ENCODE data around the gene ZBTB5.

The ZBTB5 gene

GRCh38 chr9:37436540-37436939 lies 28.7 kb downstream of the ZBTB5 start:
- no peak for DNase-seq (ENCODE audit: extremely low read depth, insufficient read length)
- H3K27me3 ChIP-seq (replicated peaks; ENCODE audit: control insufficient read depth, insufficient read depth, low read length): no peaks in the 10 kb centered on the region
- TF ChIP-seq, protein P1, sequence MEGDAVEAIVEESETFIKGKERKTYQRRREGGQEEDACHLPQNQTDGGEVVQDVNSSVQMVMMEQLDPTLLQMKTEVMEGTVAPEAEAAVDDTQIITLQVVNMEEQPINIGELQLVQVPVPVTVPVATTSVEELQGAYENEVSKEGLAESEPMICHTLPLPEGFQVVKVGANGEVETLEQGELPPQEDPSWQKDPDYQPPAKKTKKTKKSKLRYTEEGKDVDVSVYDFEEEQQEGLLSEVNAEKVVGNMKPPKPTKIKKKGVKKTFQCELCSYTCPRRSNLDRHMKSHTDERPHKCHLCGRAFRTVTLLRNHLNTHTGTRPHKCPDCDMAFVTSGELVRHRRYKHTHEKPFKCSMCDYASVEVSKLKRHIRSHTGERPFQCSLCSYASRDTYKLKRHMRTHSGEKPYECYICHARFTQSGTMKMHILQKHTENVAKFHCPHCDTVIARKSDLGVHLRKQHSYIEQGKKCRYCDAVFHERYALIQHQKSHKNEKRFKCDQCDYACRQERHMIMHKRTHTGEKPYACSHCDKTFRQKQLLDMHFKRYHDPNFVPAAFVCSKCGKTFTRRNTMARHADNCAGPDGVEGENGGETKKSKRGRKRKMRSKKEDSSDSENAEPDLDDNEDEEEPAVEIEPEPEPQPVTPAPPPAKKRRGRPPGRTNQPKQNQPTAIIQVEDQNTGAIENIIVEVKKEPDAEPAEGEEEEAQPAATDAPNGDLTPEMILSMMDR (IDR thresholded peaks at IDR 0.05; ENCODE audit: insufficient read depth, low read length, poor library complexity, severe bottlenecking): no peak
- peaks cover 41% of the 10 kb centered on the region for H3K36me3 ChIP-seq (ENCODE audit: control insufficient read depth, insufficient read depth, low read length)
- H3K4me3 ChIP-seq (replicated peaks; ENCODE audit: low read depth, low read length): no peak overlapping the region

- TF ChIP-seq, protein P1 (IDR thresholded peaks at IDR 0.05; ENCODE audit: insufficient read depth, low read length, poor library complexity, severe bottlenecking): no peak
- Histone ChIP-seq H3K4me3 (replicated peaks; ENCODE audit: low read depth, low read length) (no peak overlapping the region), H3K36me3 (ENCODE audit: control insufficient read depth, insufficient read depth, low read length) (peaks cover 42% of the 10 kb centered on the region), H3K27me3 (replicated peaks; ENCODE audit: control insufficient read depth, insufficient read depth, low read length) (no peaks in the 10 kb centered on the region)
- DNase-seq (ENCODE audit: extremely low read depth, insufficient read length): no peak
These were observed 31.3 kb downstream of the ZBTB5 start for GRCh38 chr9:37433867-37434371.

DNA sequence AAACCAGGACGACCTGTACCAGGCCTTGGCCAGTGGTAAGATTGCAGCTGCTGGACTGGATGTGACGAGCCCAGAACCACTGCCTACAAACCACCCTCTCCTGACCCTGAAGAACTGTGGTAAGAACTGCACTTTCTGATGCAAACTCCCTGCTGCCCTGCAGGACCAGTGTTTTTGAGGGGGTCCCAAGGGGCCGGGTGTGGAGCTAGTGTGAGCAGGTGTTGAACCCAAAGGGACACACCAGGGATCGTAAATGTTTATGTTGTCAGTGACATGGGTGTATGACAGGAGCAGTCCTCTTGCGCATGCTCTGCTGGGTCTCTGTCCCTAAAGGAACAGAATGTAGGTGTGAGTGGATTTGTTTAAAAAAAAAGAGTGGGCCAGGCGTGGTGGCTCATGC lies 33.2 kb downstream of the ZBTB5 start:
- H3K36me3 ChIP-seq (ENCODE audit: control insufficient read depth, insufficient read depth, low read length): peaks cover 48% of the 10 kb centered on the region
- DNase-seq (ENCODE audit: extremely low read depth, insufficient read length): no peak
- no peaks in the 10 kb centered on the region for H3K27me3 ChIP-seq (replicated peaks; ENCODE audit: control insufficient read depth, insufficient read depth, low read length)
- no peak overlapping the region for H3K4me3 ChIP-seq (replicated peaks; ENCODE audit: low read depth, low read length)
- TF ChIP-seq, protein P1 (IDR thresholded peaks at IDR 0.05; ENCODE audit: insufficient read depth, low read length, poor library complexity, severe bottlenecking): no peak

DNA sequence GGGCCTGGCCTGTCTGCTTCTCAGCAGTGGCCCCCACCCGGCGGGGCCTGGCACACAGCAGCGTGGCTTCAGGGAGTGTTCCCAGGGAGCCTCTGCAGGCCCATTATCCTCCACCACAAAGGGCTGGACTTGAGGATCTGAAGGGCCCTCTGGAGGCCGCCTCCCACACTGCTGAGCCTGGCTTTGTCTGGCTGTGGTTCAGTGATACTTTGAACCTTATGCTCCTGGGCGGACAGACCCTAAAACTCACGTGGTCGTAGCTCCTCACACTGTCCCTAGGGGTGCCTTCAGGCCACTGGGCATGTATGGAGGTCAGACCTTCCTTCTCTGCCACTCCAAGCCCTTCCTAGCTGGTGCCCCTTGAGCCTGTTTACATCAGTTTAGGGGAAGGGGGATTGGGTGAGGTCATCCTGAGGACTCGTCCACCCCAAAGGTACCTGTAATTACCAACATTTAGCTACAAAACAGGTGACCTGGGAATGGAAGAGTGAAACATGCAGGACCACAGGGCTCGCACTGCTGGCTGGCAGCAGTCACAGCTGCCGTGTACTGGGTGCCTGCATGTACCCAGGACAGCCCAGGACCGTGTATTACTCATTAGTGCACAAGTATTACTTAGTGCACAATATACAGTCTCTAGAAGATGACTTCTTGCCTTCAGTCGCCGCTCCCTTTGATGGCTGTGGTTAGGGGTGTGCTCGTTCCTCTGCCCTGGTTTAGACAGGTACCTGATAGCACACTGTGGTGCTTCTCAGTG lies 34.2 kb downstream of the ZBTB5 start:
- Histone ChIP-seq H3K4me3 (replicated peaks; ENCODE audit: low read depth, low read length) (no peak overlapping the region), H3K27me3 (replicated peaks; ENCODE audit: control insufficient read depth, insufficient read depth, low read length) (no peaks in the 10 kb centered on the region), H3K36me3 (ENCODE audit: control insufficient read depth, insufficient read depth, low read length) (peaks cover 47% of the 10 kb centered on the region)
- TF ChIP-seq, protein P1 (IDR thresholded peaks at IDR 0.05; ENCODE audit: insufficient read depth, low read length, poor library complexity, severe bottlenecking): peak; percentile 8
- no peak for DNase-seq (ENCODE audit: extremely low read depth, insufficient read length)

DNA sequence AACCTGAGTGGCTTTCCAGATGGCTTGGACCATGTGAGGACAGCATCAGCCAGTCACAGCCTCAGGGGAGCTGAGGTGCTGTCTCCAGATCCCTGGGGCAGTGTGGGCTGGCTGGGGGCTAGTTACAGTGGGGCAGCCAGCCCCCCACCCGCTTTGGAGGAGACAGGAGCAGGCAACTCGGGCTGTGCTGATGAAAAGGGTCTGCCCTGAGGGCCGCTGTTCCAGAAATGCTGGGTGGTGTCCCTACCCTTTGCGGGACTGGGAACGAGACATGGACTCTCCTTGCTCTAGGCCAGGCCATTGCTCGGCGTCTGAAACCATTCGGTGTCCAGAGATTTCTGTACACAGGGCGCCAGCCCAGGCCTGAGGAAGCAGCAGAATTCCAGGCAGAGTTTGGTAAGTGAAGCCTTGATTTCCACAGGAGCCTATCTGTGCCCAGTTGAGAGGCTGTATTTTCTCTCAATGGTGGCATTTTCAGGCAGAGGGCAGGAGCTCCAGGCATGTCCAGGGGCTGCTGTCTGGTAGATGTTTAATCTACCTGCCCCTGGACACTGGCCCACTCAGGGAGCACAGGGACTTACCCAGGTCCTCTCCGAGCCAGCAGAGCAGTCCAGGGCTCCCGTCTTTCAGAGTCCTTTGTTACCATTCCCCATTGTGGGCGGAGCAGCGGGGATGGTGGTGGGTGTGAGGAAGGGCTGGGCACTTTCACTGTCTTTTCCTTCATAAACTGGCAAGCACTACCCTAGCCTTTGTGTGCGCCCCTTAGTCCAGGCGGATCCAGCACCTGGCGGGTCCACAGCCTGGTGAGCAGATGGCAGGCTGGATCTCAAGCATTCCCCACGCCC lies 35.6 kb downstream of the ZBTB5 start:
- peaks cover 47% of the 10 kb centered on the region for H3K36me3 ChIP-seq (ENCODE audit: control insufficient read depth, insufficient read depth, low read length)
- H3K27me3 ChIP-seq (replicated peaks; ENCODE audit: control insufficient read depth, insufficient read depth, low read length): no peaks in the 10 kb centered on the region
- no peak overlapping the region for H3K4me3 ChIP-seq (replicated peaks; ENCODE audit: low read depth, low read length)
- no peak for DNase-seq (ENCODE audit: extremely low read depth, insufficient read length)
- TF ChIP-seq, protein P1 (IDR thresholded peaks at IDR 0.05; ENCODE audit: insufficient read depth, low read length, poor library complexity, severe bottlenecking): no peak
